GM10266 (cell line): ENCODE results near the gene PRKAR1A.

ENCODE experiments used
- DNase-seq: peaks from one replicate; pipeline ENCODE4 v3.0.0; 2012; ENCODE audit errors: extremely low spot score
- TF ChIP-seq, protein P1 (sequence below): IDR thresholded peaks from 2 replicates; pipeline ENCODE4 v1.5.1; 2012; ENCODE audit warnings: mild to moderate bottlenecking, low read depth; ENCODE audit not compliant: control insufficient read depth, insufficient read depth; ENCODE audit errors: missing control alignments

PRKAR1A gene

GRCh38 chr17:68559316-68559715, 47.1 kb downstream of the PRKAR1A start:
- TF ChIP-seq, protein P1, sequence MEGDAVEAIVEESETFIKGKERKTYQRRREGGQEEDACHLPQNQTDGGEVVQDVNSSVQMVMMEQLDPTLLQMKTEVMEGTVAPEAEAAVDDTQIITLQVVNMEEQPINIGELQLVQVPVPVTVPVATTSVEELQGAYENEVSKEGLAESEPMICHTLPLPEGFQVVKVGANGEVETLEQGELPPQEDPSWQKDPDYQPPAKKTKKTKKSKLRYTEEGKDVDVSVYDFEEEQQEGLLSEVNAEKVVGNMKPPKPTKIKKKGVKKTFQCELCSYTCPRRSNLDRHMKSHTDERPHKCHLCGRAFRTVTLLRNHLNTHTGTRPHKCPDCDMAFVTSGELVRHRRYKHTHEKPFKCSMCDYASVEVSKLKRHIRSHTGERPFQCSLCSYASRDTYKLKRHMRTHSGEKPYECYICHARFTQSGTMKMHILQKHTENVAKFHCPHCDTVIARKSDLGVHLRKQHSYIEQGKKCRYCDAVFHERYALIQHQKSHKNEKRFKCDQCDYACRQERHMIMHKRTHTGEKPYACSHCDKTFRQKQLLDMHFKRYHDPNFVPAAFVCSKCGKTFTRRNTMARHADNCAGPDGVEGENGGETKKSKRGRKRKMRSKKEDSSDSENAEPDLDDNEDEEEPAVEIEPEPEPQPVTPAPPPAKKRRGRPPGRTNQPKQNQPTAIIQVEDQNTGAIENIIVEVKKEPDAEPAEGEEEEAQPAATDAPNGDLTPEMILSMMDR: no peak
- no peak for DNase-seq

GRCh38 chr17:68560966-68561720, 48.9 kb downstream of the PRKAR1A start:
- no peak for DNase-seq
- TF ChIP-seq, protein P1: no peak

- TF ChIP-seq, protein P1: no peak
- DNase-seq: no peak
Measured at GRCh38 chr17:68562736-68563135, 50.5 kb downstream of the PRKAR1A start.

DNA sequence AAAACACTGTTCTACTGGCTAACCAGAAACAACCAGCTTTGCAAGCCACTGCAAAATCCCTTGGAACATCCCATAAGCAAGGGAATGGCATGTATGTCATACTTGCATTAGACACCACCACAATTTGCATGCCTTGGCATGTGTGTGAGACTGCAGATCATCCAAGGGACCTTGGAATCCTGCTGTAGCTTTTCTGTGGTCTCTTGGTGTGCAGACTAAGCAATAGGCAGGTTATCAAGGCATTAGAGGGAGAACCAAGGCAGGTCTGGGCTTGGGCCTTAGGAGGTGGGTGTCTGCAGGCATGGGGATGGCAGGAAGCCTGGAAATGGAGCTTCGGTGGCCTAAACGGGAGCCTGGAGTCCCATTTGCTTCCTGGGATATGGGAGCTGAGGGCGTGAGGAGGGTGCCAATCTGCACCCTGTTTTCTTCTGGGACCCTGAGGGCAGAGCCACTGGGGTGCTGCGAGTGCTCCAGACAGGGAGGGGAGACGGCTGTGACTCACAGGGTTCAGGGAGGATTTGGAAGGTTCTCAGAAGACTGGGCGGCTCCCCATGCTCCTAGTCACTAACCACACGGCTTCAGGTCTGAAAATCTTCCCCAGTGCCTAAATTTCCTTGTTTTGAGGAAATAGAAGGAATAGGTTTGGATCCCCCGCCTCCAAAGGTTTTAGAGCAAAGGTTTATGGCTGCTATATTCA, 52.3 kb downstream of the PRKAR1A start:
- TF ChIP-seq, protein P1: no peak
- DNase-seq: no peak

DNA sequence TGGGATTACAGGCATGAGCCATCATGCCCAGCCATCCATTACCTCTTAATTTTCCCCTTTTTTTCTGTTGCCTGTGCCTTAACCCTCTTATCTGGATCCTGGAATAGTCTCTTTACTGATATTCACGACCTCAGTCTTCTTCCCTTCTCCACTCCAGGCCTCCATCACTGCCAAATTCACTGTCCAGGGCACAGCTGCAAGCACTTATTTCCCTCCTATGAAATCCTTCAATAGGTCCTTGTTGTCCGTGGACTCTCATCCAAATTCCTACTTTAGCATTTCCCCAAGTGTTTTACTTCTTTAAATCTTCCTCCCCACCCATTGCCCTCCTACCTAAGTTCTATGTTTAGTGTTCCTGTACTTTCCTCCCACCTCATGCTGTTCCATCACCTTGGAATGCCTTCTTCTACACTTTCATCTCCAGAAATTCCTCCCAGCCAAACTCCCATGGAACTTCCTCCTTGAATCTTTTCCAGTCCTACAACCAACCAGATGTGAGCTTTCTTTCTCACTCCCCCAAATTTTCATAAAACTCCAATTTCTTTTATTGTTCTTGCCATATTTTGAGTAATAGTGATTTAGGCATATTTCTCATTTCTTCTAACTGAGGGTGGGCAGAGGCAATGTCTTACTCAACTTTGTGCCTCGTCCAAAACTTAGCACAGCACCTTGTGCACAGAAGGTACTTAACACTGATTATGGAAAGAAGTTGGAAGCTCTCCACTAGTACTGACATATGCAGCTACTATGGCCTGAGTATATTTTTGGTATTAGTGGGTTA, 53.6 kb downstream of the PRKAR1A start:
- TF ChIP-seq, protein P1: no peak

DNA sequence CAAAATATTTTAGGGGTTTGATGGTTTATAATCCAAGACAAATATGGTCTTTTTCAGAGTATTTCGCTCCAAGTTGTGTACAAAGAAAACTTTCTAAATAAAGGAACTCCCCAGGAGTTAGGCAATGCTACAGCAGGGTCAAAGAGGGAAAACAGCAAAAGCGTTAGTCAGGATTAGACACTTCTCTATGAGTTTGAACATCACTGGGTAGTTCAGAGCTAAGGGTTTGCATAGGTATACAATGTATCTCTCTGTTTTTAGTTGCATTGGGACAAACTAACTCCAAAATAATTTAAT, 54.2 kb downstream of the PRKAR1A start:
- TF ChIP-seq, protein P1: no peak
- no peak for DNase-seq

More for the DNA sequence above, 53.6 kb downstream of the PRKAR1A start:
- no peak for DNase-seq
